SK-N-SH (cell line): Measurements from ENCODE around the gene ASPDH. TPM values are rescaled to one million over a fixed set of nuclear protein-coding genes. Genes with fewer than 3 reads are reported as not detected.

Source experiments
- CTCF ChIA-PET: fragments of 300-600, 350-600 bp; formaldehyde crosslinking; extraction: SDS; loops from one replicate; lab custom pipeline; 2021; lab: Yijun Ruan, JAX
- POLR2A ChIA-PET: fragments of 350-600 bp; sonication (Branson Sonifier 250); formaldehyde crosslinking; extraction: SDS; loops from one replicate; lab custom pipeline; 2020; ENCODE audit warnings: antibody characterized with exemption, inconsistent platforms; lab: Yijun Ruan, JAX
- DNase-seq: peaks from one replicate; pipeline ENCODE4 v3.0.0; 2012
- H2AFZ ChIP-seq: fragments of 200-600 bp; sonication (generic); 2 replicates; pipeline ENCODE4 v1.8.1; 2016; ENCODE audit warnings: antibody characterized with exemption, mild to moderate bottlenecking, low read depth
- H3F3A ChIP-seq: fragments of 200-600 bp; sonication (generic); replicated peaks from 2 replicates; pipeline ENCODE3; 2016; ENCODE audit warnings: antibody characterized with exemption, mild to moderate bottlenecking; ENCODE audit not compliant: insufficient read depth
- H3K27ac ChIP-seq, 2 experiments: fragments of 200-500 bp in 1 of 2; fragments of 200-600 bp in 1 of 2; sonication (Bioruptor generic) in 1 of 2; sonication (generic), shearing (Covaris generic) in 1 of 2; 2 replicates each; pipeline versions ENCODE4 v1.5.1 to v1.6.1; 2014 to 2016; ENCODE audit warnings: low read depth in 2 of 2, inconsistent platforms in 1 of 2, low read length in 1 of 2, mild to moderate bottlenecking in 1 of 2, mixed read lengths in 1 of 2
- H3K27me3 ChIP-seq: fragments of 200-600 bp; sonication (generic), shearing (Covaris generic); 2 replicates; pipeline ENCODE4 v1.6.1; 2016; ENCODE audit warnings: mixed run types; ENCODE audit not compliant: insufficient read depth
- H3K36me3 ChIP-seq, 2 experiments: fragments of 200-500 bp in 1 of 2; fragments of 200-600 bp in 1 of 2; sonication (Bioruptor generic) in 1 of 2; sonication (generic) in 1 of 2; replicated peaks in 1 of 2; 2 replicates each; pipeline versions ENCODE3 to v1.5.1; 2014 to 2016; ENCODE audit warnings: low read length in 1 of 2, mild to moderate bottlenecking in 1 of 2; ENCODE audit not compliant: insufficient read depth in 2 of 2, control insufficient read depth in 1 of 2
- H3K4me1 ChIP-seq, 2 experiments: fragments of 200-500 bp in 1 of 2; fragments of 200-600 bp in 1 of 2; sonication (Bioruptor generic) in 1 of 2; sonication (generic), shearing (Covaris generic) in 1 of 2; 2 replicates each; pipeline versions ENCODE4 v1.5.1 to v1.6.1; 2014 to 2016; ENCODE audit warnings: low read depth in 1 of 2, low read length in 1 of 2, mixed run types in 1 of 2; ENCODE audit not compliant: insufficient read depth in 2 of 2, control insufficient read depth in 1 of 2
- H3K4me2 ChIP-seq: fragments of 200-600 bp; sonication (generic), shearing (Covaris generic); 2 replicates; pipeline ENCODE4 v1.6.1; 2017; ENCODE audit warnings: mixed run types
- H3K4me3 ChIP-seq, 2 experiments: fragments of 200-500 bp in 1 of 2; fragments of 200-600 bp in 1 of 2; sonication (Bioruptor generic) in 1 of 2; sonication (generic), shearing (Covaris generic) in 1 of 2; 2 replicates each; pipeline versions ENCODE4 v1.5.1 to v1.8.1; 2014 to 2016; ENCODE audit warnings: low read depth in 2 of 2, inconsistent platforms in 1 of 2, low read length in 1 of 2, mild to moderate bottlenecking in 1 of 2, mixed read lengths in 1 of 2, moderate library complexity in 1 of 2
- H3K79me2 ChIP-seq: fragments of 200-600 bp; sonication (generic); 2 replicates; pipeline ENCODE4 v1.8.1; 2017; ENCODE audit warnings: mild to moderate bottlenecking; ENCODE audit not compliant: insufficient read depth
- H3K9ac ChIP-seq: fragments of 200-600 bp; sonication (generic); 2 replicates; pipeline ENCODE4 v1.6.1; 2017; ENCODE audit warnings: mixed run types
- H3K9me2 ChIP-seq: fragments of 200-600 bp; sonication (generic); 2 replicates; pipeline ENCODE4 v1.6.1; 2017; ENCODE audit warnings: mixed run types
- H3K9me3 ChIP-seq: fragments of 200-600 bp; sonication (generic); 2 replicates; pipeline ENCODE4 v1.6.1; 2017; ENCODE audit warnings: mixed run types, mild to moderate bottlenecking, moderate library complexity
- H4K20me1 ChIP-seq: fragments of 200-600 bp; sonication (generic); 2 replicates; pipeline ENCODE4 v1.6.1; 2017; ENCODE audit warnings: mild to moderate bottlenecking, mixed run types; ENCODE audit not compliant: insufficient read depth
- FOXJ3 ChIP-seq: sonication (generic); formaldehyde crosslinking; IDR thresholded peaks from 2 replicates; pipeline ENCODE4 v1.5.1; 2020; ENCODE audit warnings: mild to moderate bottlenecking, missing genetic modification reagents
- GABPA ChIP-seq: IDR thresholded peaks from 2 replicates; pipeline ENCODE4 v1.4.0; 2012; ENCODE audit warnings: low read depth, mild to moderate bottlenecking
- GATA2 ChIP-seq: sonication (generic); formaldehyde crosslinking; IDR thresholded peaks from 2 replicates; pipeline ENCODE4 v1.5.0; 2020; ENCODE audit warnings: mild to moderate bottlenecking, missing genetic modification reagents
- NFIC ChIP-seq: IDR thresholded peaks from 2 replicates; pipeline ENCODE4 v1.4.0; 2012; ENCODE audit warnings: borderline replicate concordance
- NRF1 ChIP-seq: IDR thresholded peaks from 2 replicates; pipeline ENCODE4 v1.6.1; 2012; ENCODE audit warnings: low read depth, mild to moderate bottlenecking, low read length
- REST ChIP-seq: IDR thresholded peaks from 2 replicates; pipeline ENCODE4 v1.6.1; 2012; ENCODE audit warnings: mild to moderate bottlenecking, low read depth, low read length, moderate library complexity
- RFX5 ChIP-seq: IDR thresholded peaks from 2 replicates; pipeline ENCODE4 v1.6.1; 2012; ENCODE audit warnings: mild to moderate bottlenecking, improper control_type of control experiment, low read length
- WGBS: methylation state at CpG from one replicate; pipeline ENCODE4 v1.1.6; 2017; ENCODE audit warnings: low lambda C conversion rate; 5-methylcytosine and 5-hydroxymethylcytosine counted together
- polyA plus RNA-seq, 3 experiments: library from polyadenylated mRNA; depleted of rRNA; stranded (reverse); fragments of >200 nt; gene quantifications; 2 replicates each; pipeline ENCODE4 v1.2.3, GENCODE V29; 2012
- TF ChIP-seq, protein P1 (sequence below): IDR thresholded peaks from 2 replicates; pipeline ENCODE4 v1.4.0; 2012; ENCODE audit warnings: low read depth, borderline replicate concordance

ASPDH gene
- polyA plus RNA-seq, 1 of the 3 experiments (the other 2 are of a cell fraction) = 0.07 TPM

DNA sequence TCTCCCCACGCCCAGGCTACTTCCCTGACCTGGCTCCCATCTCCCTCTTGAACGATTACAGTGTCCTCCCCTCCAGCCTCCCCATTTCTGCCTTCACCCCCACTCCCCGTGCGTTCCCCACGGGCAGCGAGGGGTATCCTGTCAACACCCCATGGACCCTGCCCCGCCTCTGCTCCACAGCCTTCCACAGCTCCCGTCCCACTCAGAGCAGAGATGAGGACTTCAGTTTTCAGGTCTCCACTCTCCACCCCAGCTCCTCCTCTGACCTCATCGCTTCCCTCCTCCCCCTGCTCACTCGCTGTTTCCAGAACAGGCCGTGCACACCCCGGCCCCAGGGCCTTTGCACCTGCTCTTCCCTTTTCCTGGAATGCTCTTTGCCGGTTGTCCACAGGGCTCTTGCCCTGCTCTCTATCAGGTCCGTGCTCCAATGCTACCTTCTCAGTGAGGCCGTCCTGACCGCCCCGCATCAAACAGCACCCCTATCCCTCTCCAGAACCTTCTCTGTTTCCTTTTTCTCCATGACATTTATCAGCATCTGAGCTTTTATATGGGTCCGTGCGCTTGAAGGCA, 39.5 kb upstream of the ASPDH start:
- Histone ChIP-seq H3K9me3 (no peaks in the 10 kb centered on the region), H3K4me1 (peaks cover 0 to 20% of the 10 kb centered on the region in 2 experiments; a peak in 1 of 4 replicates), H3K9ac (no peak overlapping the region), H3K9me2 (no peaks in the 10 kb centered on the region), H3K4me2 (no peak overlapping the region), H3F3A (no peaks in the 10 kb centered on the region), H3K27ac (no peak overlapping the region), H3K27me3 (no peaks in the 10 kb centered on the region), H3K4me3 (no peak overlapping the region), H4K20me1 (peaks cover 11% of the 10 kb centered on the region; the same call in 1 of the 2 replicates), H2AFZ (no peak overlapping the region), H3K36me3 (no peaks in the 10 kb centered on the region), H3K79me2 (no peaks in the 10 kb centered on the region)
- POLR2A ChIA-PET = interaction anchor here (0.5 kb wide), 1 partner anchor 37 kb away, joined by 3 read pairs; no protein-coding TSS in a partner anchor
- CTCF ChIA-PET = interaction anchor here (0.6 to 10.3 kb wide), 3 partner anchors 14 to 986 kb away, joined by 3 to 170 read pairs (median 4); no protein-coding TSS in a partner anchor
- TF ChIP-seq GATA2 (CRISPR knock-in tag) = no peak
- no peak for TF ChIP-seq RFX5
- TF ChIP-seq NFIC = no peak
- TF ChIP-seq, protein P1, sequence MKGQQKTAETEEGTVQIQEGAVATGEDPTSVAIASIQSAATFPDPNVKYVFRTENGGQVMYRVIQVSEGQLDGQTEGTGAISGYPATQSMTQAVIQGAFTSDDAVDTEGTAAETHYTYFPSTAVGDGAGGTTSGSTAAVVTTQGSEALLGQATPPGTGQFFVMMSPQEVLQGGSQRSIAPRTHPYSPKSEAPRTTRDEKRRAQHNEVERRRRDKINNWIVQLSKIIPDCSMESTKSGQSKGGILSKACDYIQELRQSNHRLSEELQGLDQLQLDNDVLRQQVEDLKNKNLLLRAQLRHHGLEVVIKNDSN = no peak
- no peak for DNase-seq
- 85% methylated on average over 19 of the region's 19 CpGs for WGBS

DNA sequence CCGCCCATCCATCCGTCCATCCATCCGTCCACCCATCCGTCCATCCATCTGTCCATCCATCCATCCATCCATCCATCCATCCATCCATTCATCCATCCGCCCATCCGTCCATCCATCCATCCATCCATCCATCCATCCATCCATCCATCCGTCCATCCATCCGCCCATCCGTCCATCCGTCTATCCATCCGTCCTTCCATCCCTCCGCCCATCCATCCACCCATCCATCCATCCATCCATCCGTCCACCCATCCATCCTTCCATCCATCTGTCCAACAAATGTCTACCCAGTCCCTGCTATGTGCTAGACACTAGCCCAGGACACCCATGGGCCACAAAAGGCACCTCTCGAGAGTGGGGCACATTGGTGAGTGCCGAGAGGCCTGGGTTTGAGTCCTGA, 38.8 kb upstream of the ASPDH start:
- Histone ChIP-seq H4K20me1 (peaks cover 11% of the 10 kb centered on the region; the same call in 1 of the 2 replicates), H2AFZ (no peak overlapping the region), H3K27me3 (no peaks in the 10 kb centered on the region), H3K36me3 (no peaks in the 10 kb centered on the region), H3K9ac (no peak overlapping the region), H3K4me2 (no peak overlapping the region), H3F3A (no peaks in the 10 kb centered on the region), H3K9me2 (no peaks in the 10 kb centered on the region), H3K27ac (no peak overlapping the region), H3K9me3 (no peaks in the 10 kb centered on the region), H3K4me1 (peaks cover 0 to 25% of the 10 kb centered on the region in 2 experiments; a peak in 1 of 4 replicates), H3K4me3 (no peak overlapping the region), H3K79me2 (no peaks in the 10 kb centered on the region)
- POLR2A ChIA-PET = no interaction called here
- TF ChIP-seq REST (no peak), FOXJ3 (CRISPR knock-in tag) (no peak), NRF1 (no peak), GABPA (no peak)
- CTCF ChIA-PET = interaction anchor here (0.9 to 10.3 kb wide), 2 partner anchors 13 to 15 kb away, joined by 4 to 170 read pairs; no protein-coding TSS in a partner anchor
- DNase-seq = no peak
- WGBS = 78% methylated on average over 15 of the region's 15 CpGs
